ENCODE results near the gene DDX52. TPM values are rescaled to one million over a fixed set of nuclear protein-coding genes. Genes with fewer than 3 reads are reported as not detected.
A peak's percentile ranks its signal among the peaks of the same experiment; 100 is the strongest.

DDX52 gene
- total and polyA plus RNA-seq, 9 donors: 8.8 to 20.3 (median 19.2) TPM

- 15 to 37% (median 23%) methylated on average over 2 of the region's 2 CpGs for WGBS, 3 donors
- no peak overlapping the region for H3K27ac ChIP-seq
- intact Hi-C loops (cut with DNase I): no loop called here
Measured at GRCh38 chr17:37648555-37648954, 5.3 kb upstream of the DDX52 start.

GRCh38 chr17:37647856-37648255 lies 4.6 kb upstream of the DDX52 start:
- intact Hi-C loops (cut with DNase I): no loop called here
- no peak for TF ChIP-seq EP300 (IDR thresholded peaks at IDR 0.05)
- TF ChIP-seq POLR2A (IDR thresholded peaks at IDR 0.05): no peak
- TF ChIP-seq CTCF (IDR thresholded peaks at IDR 0.05): no peak
- DNase-seq: no peak
- 42 to 54% (median 47%) methylated on average over 1 of the region's 1 CpG for WGBS, 3 donors
- no peaks in the 10 kb centered on the region for H3K4me1 ChIP-seq (ENCODE audit: insufficient read depth)
- H3K36me3 ChIP-seq: no peaks in the 10 kb centered on the region
- no peak overlapping the region for H3K4me3 ChIP-seq
- no peaks in the 10 kb centered on the region for H3K27me3 ChIP-seq
- no peaks in the 10 kb centered on the region for H3K9me3 ChIP-seq
- no peak overlapping the region for H3K27ac ChIP-seq

More at GRCh38 chr17:37648555-37648954, 5.3 kb upstream of the DDX52 start:
- Histone ChIP-seq H3K4me3 (no peak overlapping the region), H3K27me3 (no peaks in the 10 kb centered on the region), H3K4me1 (ENCODE audit: insufficient read depth) (no peaks in the 10 kb centered on the region), H3K36me3 (no peaks in the 10 kb centered on the region), H3K9me3 (no peaks in the 10 kb centered on the region)
- no peak for DNase-seq
- TF ChIP-seq CTCF (IDR thresholded peaks at IDR 0.05) (no peak), POLR2A (IDR thresholded peaks at IDR 0.05) (no peak), EP300 (IDR thresholded peaks at IDR 0.05) (no peak)

- H3K4me3 ChIP-seq: peak overlapping the region; percentile 81
- H3K27me3 ChIP-seq: no peaks in the 10 kb centered on the region
- no peaks in the 10 kb centered on the region for H3K9me3 ChIP-seq
- no peak for DNase-seq
- H3K4me1 ChIP-seq (ENCODE audit: insufficient read depth): no peaks in the 10 kb centered on the region
- H3K36me3 ChIP-seq: no peaks in the 10 kb centered on the region
- peak overlapping the region in 1 of 2 donors; percentile 82 for H3K27ac ChIP-seq
- 1 to 3% (median 2%) methylated on average over 3 of the region's 3 CpGs for WGBS, 3 donors
- TF ChIP-seq CTCF (IDR thresholded peaks at IDR 0.05): no peak
- no peak for TF ChIP-seq EP300 (IDR thresholded peaks at IDR 0.05)
- no peak for TF ChIP-seq POLR2A (IDR thresholded peaks at IDR 0.05)
- intact Hi-C loops (cut with DNase I): no loop called here
Measured at GRCh38 chr17:37643869-37644268, 623 bp upstream of the DDX52 start.

- Histone ChIP-seq H3K4me1 (ENCODE audit: insufficient read depth) (no peaks in the 10 kb centered on the region), H3K4me3 (peak overlapping the region; percentile 81), H3K27ac (peak overlapping the region; percentile 47 to 82), H3K27me3 (no peaks in the 10 kb centered on the region), H3K36me3 (no peaks in the 10 kb centered on the region), H3K9me3 (no peaks in the 10 kb centered on the region)
- no peak for TF ChIP-seq EP300 (IDR thresholded peaks at IDR 0.05)
- no peak for TF ChIP-seq CTCF (IDR thresholded peaks at IDR 0.05)
- TF ChIP-seq POLR2A (IDR thresholded peaks at IDR 0.05): no peak
- DNase-seq: no peak
- 0 to 2% (median 1%) methylated on average over 7 of the region's 7 CpGs for WGBS, 3 donors
- intact Hi-C loops (cut with DNase I): no loop called here
Measured at GRCh38 chr17:37642681-37643080, 565 bp downstream of the DDX52 start.

GRCh38 chr17:37640015-37640414 lies 3.2 kb downstream of the DDX52 start:
- intact Hi-C loops (cut with DNase I): no loop called here

More at GRCh38 chr17:37640015-37640414, 3.2 kb downstream of the DDX52 start:
- no peaks in the 10 kb centered on the region for H3K4me1 ChIP-seq (ENCODE audit: insufficient read depth)
- no peaks in the 10 kb centered on the region for H3K36me3 ChIP-seq
- no peak for DNase-seq
- no peaks in the 10 kb centered on the region for H3K27me3 ChIP-seq
- no peak overlapping the region for H3K4me3 ChIP-seq
- TF ChIP-seq CTCF (IDR thresholded peaks at IDR 0.05) (no peak), POLR2A (IDR thresholded peaks at IDR 0.05) (no peak), EP300 (IDR thresholded peaks at IDR 0.05) (no peak)
- H3K27ac ChIP-seq: no peak overlapping the region
- no peaks in the 10 kb centered on the region for H3K9me3 ChIP-seq
